ENCODE data around the gene GALNT15.

- TF ChIP-seq CTCF (IDR thresholded peaks at IDR 0.05) (no peak), ZFX (IDR thresholded peaks at IDR 0.05; ENCODE audit: borderline replicate concordance) (no peak)
Measured at GRCh38 chr3:16134173-16134928, 40.1 kb upstream of the GALNT15 start.

Measured in 22Rv1 (cell line).